PC-9 (cell line): Measurements from ENCODE around the gene CCDC141.

Source experiments
- EZH2 ChIP-seq: fragments of 200-600 bp; sonication (generic); IDR thresholded peaks from 2 replicates; pipeline ENCODE4 v1.8.0; 2017; ENCODE audit warnings: antibody characterized with exemption, low read depth
- TF ChIP-seq, protein P1 (sequence below): fragments of 200-600 bp; sonication (generic); conservative IDR thresholded peaks from 2 replicates; pipeline ENCODE4 v1.6.1; 2017; ENCODE audit warnings: mixed run types, antibody characterized with exemption, mild to moderate bottlenecking, moderate library complexity

DNA sequence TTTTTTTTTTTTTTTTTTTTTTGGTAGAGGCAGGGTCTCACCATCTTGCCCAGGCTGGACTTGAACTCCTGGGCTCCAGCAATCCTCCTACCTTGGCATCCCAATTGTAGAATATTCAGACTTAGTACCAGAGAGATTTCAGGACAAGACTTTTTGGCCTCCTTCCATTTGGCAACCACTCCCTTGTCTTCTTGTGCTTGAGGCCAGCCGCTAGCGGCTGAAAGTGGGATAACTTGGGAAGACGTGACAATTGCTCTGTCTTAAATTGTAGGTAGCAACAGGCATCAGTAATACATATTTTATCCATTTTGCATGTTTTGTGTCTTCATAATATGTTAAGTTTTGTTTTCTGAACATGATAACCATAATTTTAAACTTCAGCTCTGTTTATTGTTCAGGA is 189.4 kb downstream of the CCDC141 start:
- TF ChIP-seq, protein P1, sequence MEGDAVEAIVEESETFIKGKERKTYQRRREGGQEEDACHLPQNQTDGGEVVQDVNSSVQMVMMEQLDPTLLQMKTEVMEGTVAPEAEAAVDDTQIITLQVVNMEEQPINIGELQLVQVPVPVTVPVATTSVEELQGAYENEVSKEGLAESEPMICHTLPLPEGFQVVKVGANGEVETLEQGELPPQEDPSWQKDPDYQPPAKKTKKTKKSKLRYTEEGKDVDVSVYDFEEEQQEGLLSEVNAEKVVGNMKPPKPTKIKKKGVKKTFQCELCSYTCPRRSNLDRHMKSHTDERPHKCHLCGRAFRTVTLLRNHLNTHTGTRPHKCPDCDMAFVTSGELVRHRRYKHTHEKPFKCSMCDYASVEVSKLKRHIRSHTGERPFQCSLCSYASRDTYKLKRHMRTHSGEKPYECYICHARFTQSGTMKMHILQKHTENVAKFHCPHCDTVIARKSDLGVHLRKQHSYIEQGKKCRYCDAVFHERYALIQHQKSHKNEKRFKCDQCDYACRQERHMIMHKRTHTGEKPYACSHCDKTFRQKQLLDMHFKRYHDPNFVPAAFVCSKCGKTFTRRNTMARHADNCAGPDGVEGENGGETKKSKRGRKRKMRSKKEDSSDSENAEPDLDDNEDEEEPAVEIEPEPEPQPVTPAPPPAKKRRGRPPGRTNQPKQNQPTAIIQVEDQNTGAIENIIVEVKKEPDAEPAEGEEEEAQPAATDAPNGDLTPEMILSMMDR = no peak
- no peak for TF ChIP-seq EZH2
